WTC11 (cell line): Measurements from ENCODE around the gene IBSP.

ENCODE experiments used
- CBFB ChIP-seq: sonication (generic); formaldehyde crosslinking; IDR thresholded peaks from 2 replicates; pipeline ENCODE4 v1.8.1; 2022; ENCODE audit warnings: mild to moderate bottlenecking, low read depth, missing genetic modification reagents
- ETV6 ChIP-seq: sonication (generic); formaldehyde crosslinking; IDR thresholded peaks from 2 replicates; pipeline ENCODE4 v1.8.1; 2022; ENCODE audit warnings: mild to moderate bottlenecking, missing genetic modification reagents
- FOXP1 ChIP-seq: sonication (generic); formaldehyde crosslinking; IDR thresholded peaks from 2 replicates; pipeline ENCODE4 v1.8.0; 2022; ENCODE audit warnings: missing genetic modification reagents, mild to moderate bottlenecking, moderate library complexity, borderline replicate concordance
- GABPB1 ChIP-seq: sonication (generic); formaldehyde crosslinking; IDR thresholded peaks from 2 replicates; pipeline ENCODE4 v1.8.1; 2023; ENCODE audit warnings: mild to moderate bottlenecking, missing genetic modification reagents
- ZBTB21 ChIP-seq: sonication (generic); formaldehyde crosslinking; IDR thresholded peaks from 2 replicates; pipeline ENCODE4 v1.8.1; 2023; ENCODE audit warnings: mild to moderate bottlenecking, missing genetic modification reagents, borderline replicate concordance
- ZNF317 ChIP-seq: sonication (generic); formaldehyde crosslinking; IDR thresholded peaks from 2 replicates; pipeline ENCODE4 v1.8.1; 2023; ENCODE audit warnings: low read depth, mild to moderate bottlenecking, moderate library complexity, missing genetic modification reagents, borderline replicate concordance
- TF ChIP-seq, protein P1 (sequence below): fragments of 200-600 bp; IDR thresholded peaks from 2 replicates; pipeline ENCODE4 v1.8.0; 2022; ENCODE audit warnings: antibody characterized with exemption
- TF ChIP-seq, protein P2 (sequence below): sonication (generic); formaldehyde crosslinking; IDR thresholded peaks from 2 replicates; pipeline ENCODE4 v1.8.1; 2022; ENCODE audit warnings: missing genetic modification reagents, borderline replicate concordance
- TF ChIP-seq, protein P3 (sequence below): sonication (generic); formaldehyde crosslinking; IDR thresholded peaks from 2 replicates; pipeline ENCODE4 v1.8.0; 2022; ENCODE audit warnings: mild to moderate bottlenecking, missing genetic modification reagents
- TF ChIP-seq, protein P4 (sequence below): sonication (generic); formaldehyde crosslinking; IDR thresholded peaks from 2 replicates; pipeline ENCODE4 v1.8.1; 2023; ENCODE audit warnings: mild to moderate bottlenecking, missing genetic modification reagents, moderate library complexity

DNA sequence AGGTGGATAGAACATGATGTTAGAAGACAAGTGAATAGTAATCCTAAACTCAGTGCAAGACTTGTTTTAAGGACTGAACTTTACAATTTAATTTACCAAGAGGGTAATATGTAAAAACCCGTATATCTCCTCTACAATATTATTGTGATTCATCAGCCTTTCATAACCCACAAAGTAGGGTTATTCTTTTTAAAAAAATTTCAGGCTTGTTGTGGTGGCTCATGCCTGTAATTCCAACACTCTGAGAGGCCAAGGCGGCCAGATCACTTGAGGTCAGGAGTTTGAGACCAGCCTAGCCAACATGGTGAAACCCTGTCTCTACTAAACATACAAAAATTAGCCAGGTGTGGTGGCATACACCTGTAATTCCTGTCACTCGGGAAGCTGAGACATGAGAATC lies 7.2 kb downstream of the IBSP start:
- no peak for TF ChIP-seq ETV6 (CRISPR knock-in tag)
- no peak for TF ChIP-seq ZNF317 (CRISPR knock-in tag)
- no peak for TF ChIP-seq ZBTB21 (CRISPR knock-in tag)
- no peak for TF ChIP-seq GABPB1 (CRISPR knock-in tag)
- TF ChIP-seq, protein P1, sequence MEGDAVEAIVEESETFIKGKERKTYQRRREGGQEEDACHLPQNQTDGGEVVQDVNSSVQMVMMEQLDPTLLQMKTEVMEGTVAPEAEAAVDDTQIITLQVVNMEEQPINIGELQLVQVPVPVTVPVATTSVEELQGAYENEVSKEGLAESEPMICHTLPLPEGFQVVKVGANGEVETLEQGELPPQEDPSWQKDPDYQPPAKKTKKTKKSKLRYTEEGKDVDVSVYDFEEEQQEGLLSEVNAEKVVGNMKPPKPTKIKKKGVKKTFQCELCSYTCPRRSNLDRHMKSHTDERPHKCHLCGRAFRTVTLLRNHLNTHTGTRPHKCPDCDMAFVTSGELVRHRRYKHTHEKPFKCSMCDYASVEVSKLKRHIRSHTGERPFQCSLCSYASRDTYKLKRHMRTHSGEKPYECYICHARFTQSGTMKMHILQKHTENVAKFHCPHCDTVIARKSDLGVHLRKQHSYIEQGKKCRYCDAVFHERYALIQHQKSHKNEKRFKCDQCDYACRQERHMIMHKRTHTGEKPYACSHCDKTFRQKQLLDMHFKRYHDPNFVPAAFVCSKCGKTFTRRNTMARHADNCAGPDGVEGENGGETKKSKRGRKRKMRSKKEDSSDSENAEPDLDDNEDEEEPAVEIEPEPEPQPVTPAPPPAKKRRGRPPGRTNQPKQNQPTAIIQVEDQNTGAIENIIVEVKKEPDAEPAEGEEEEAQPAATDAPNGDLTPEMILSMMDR, result no peak
- TF ChIP-seq, protein P2, sequence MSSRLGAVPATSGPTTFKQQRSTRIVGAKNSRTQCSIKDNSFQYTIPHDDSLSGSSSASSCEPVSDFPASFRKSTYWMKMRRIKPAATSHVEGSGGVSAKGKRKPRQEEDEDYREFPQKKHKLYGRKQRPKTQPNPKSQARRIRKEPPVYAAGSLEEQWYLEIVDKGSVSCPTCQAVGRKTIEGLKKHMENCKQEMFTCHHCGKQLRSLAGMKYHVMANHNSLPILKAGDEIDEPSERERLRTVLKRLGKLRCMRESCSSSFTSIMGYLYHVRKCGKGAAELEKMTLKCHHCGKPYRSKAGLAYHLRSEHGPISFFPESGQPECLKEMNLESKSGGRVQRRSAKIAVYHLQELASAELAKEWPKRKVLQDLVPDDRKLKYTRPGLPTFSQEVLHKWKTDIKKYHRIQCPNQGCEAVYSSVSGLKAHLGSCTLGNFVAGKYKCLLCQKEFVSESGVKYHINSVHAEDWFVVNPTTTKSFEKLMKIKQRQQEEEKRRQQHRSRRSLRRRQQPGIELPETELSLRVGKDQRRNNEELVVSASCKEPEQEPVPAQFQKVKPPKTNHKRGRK (CRISPR knock-in tag), result no peak
- no peak for TF ChIP-seq FOXP1 (CRISPR knock-in tag)
- TF ChIP-seq, protein P3, sequence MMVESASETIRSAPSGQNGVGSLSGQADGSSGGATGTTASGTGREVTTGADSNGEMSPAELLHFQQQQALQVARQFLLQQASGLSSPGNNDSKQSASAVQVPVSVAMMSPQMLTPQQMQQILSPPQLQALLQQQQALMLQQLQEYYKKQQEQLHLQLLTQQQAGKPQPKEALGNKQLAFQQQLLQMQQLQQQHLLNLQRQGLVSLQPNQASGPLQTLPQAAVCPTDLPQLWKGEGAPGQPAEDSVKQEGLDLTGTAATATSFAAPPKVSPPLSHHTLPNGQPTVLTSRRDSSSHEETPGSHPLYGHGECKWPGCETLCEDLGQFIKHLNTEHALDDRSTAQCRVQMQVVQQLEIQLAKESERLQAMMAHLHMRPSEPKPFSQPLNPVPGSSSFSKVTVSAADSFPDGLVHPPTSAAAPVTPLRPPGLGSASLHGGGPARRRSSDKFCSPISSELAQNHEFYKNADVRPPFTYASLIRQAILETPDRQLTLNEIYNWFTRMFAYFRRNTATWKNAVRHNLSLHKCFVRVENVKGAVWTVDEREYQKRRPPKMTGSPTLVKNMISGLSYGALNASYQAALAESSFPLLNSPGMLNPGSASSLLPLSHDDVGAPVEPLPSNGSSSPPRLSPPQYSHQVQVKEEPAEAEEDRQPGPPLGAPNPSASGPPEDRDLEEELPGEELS (CRISPR knock-in tag), result no peak
- no peak for TF ChIP-seq CBFB (CRISPR knock-in tag)
- TF ChIP-seq, protein P4, sequence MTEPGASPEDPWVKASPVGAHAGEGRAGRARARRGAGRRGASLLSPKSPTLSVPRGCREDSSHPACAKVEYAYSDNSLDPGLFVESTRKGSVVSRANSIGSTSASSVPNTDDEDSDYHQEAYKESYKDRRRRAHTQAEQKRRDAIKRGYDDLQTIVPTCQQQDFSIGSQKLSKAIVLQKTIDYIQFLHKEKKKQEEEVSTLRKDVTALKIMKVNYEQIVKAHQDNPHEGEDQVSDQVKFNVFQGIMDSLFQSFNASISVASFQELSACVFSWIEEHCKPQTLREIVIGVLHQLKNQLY (CRISPR knock-in tag), result no peak
